Measurements from ENCODE around the gene COL6A2.

GRCh38 chr21:46082713-46082962 is 15.3 kb upstream of the COL6A2 start:
- TF ChIP-seq, protein P1, sequence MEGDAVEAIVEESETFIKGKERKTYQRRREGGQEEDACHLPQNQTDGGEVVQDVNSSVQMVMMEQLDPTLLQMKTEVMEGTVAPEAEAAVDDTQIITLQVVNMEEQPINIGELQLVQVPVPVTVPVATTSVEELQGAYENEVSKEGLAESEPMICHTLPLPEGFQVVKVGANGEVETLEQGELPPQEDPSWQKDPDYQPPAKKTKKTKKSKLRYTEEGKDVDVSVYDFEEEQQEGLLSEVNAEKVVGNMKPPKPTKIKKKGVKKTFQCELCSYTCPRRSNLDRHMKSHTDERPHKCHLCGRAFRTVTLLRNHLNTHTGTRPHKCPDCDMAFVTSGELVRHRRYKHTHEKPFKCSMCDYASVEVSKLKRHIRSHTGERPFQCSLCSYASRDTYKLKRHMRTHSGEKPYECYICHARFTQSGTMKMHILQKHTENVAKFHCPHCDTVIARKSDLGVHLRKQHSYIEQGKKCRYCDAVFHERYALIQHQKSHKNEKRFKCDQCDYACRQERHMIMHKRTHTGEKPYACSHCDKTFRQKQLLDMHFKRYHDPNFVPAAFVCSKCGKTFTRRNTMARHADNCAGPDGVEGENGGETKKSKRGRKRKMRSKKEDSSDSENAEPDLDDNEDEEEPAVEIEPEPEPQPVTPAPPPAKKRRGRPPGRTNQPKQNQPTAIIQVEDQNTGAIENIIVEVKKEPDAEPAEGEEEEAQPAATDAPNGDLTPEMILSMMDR (IDR thresholded peaks at IDR 0.05), result no peak
- TF ChIP-seq POLR2A (IDR thresholded peaks at IDR 0.05), result no peak
- TF ChIP-seq POLR2AphosphoS5 (IDR thresholded peaks at IDR 0.05), result no peak

Measured in suprapubic skin (tissue), 4 donors.